ENCODE results near the gene CCDC47.

The CCDC47 gene

GRCh38 chr17:63783522-63783921 is 10.1 kb upstream of the CCDC47 start:
- FAIRE-seq, result no peak

DNA sequence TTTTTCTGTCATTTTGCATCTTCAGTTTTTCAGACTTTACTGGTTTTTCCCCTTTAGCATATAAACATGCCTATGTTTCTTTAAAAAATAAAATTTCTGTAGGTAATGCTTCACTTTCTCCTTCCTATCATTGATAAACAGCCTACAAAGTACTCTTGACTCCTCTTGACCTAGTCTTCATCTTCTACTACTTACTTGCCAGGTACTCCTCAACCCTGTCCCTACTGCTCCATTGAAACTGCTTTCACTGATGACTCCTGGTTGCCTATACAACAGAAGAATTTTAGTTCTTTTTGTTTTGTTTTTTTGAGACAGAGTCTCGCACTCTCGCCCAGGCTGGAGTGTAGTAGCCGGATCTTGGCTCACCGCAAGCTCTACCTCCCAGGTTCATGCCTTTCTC is 7.5 kb upstream of the CCDC47 start:
- FAIRE-seq, result no peak

DNA sequence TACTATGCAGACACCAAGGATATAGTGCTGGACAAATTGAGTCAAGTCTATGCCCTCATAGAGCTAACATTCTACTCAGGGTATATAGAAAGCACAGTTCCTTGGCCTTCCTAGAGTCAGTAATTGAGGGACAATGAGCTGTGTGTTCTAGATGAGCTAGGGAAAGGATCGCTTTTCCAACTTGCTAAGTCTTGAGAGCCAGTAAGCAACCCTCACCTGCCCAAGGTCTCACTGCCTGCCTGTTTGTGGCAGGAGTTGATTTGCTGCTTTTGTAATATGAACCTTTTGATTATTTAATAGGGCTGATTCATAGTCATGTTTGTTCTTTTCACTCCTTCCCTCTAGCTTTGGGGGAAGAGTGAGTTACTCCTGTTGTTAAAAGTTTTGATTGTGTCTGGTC is 7.1 kb upstream of the CCDC47 start:
- no peak for FAIRE-seq

GRCh38 chr17:63775420-63775819 is 2.0 kb upstream of the CCDC47 start:
- no peak for FAIRE-seq

GRCh38 chr17:63774969-63775265 is 1.5 kb upstream of the CCDC47 start:
- no peak for FAIRE-seq

DNA sequence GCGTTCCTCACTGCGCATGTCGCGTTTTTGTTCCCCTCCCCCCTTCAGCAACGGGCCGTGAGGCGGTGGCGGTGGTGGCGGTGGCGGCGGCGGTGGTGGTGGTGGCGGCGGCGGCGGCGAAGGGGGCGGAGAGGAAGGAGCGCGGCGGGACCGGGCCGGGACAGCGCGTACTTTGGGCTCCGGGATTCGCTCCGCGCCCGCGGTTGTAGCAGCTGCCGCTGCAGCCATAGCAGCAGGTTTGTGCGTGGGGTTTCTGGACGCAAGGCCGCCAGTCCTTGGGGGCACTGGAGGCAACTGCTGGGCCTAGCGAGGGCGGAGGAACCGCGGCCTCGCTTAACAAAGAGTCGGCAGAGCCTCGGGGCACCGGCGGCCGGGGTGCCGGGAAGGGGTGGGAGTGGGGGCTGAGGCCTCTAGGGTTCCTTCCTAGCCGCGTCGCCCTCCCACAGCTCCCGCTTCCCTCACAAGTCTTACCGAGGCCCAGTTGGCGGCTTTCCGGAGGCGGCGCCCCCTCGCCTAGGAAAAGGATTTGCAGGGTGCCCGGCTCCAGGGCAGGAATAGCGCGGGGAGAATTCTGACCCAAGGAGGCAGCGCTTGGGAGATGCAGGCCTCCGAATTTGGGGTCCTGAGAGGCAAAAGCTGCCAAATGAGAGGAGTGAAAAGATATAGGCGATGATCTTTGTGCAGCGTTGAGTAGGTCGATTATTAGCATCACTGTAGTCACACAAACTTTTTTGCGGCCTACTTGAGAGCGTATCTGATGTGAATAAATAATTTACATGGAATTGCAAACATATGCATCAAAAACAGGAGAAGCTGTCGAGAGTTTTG is 958 bp upstream of the CCDC47 start, which contains the start of gene DDX42:
Gene DDX42, plus strand, starts transcription at position 30 of the 828 bp plus-strand sequence. CDS start 12,880 bp downstream, outside the sequence.
- no peak for FAIRE-seq

- no peak for FAIRE-seq
These were observed 561 bp downstream of the CCDC47 start for GRCh38 chr17:63772801-63773271.

DNA sequence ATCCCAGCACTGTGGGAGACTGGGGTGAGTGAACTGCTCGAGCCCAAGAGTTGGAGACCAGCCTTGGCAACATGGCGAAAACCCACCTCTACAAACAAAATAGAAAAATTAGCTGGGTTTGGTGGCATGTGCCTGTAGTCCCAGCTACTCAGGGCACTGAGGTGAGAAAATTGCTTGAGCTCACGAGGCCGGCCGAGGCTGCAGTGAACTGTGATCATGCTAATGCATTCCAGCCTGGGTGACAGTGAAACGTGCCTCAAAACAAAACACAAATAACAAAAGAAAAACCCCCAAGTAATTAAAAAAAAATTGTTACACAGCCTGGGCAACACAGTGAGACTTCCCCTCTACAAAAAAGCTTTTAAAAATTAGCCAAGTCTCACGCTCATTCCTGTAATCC is 5.0 kb downstream of the CCDC47 start:
- FAIRE-seq, result no peak

GRCh38 chr17:63766754-63767153 is 6.6 kb downstream of the CCDC47 start:
- no peak for FAIRE-seq

DNA sequence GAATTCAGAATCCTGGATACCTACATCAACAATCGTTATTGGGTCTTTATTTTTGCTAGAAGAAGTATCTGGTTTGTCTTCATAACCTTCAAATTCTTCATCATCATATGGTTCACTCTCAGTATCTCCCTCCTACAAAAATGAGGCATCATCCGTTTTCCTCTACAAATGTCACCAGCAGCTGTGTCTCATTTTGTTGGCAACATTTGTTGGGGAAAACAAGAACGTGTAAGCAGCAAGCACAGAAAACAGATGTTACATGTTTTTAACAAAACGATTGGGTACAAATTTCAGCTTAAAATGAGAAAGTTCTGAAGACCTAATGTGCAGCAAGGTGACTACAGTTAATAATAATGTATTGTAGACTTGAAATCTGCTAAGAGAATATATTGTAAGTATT is 8.7 kb downstream of the CCDC47 start:
- no peak for FAIRE-seq

- FAIRE-seq, result no peak
These were observed 11.0 kb downstream of the CCDC47 start for GRCh38 chr17:63762161-63763078.

DNA sequence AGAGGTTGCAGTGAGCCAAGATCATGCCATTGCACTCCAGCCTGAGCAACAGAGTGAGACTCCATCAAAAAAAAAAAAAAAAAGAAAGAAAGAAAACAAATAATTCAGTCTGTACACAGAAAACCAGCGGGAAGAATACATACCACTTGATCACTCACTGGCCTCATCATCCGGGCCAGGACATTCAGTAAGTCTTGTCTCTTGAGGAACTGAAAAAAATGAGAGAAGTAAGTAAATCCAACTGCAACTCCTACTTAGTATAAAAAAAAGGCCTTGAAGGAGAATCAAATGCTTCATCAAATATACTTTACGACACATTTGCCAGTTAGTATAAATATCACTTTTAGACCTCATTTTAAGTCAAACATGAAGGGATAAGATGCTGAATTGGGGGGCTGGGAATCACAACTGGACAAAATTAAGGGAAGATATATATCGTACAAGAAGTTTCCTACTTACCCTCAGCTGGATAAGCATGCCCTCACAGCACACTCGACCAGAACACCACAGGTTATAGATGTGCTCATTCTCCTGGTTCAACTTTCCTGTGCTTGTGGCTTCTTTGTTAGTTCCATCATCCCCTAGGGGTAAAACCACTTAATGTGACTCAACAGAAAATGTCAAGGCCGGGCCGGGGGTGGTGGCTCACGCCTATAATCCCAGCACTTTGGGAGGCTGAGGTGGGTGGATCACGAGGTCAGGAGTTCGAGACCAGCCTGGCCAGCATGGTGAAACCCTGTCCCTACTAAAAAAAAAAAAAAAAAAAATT is 12.4 kb downstream of the CCDC47 start:
- FAIRE-seq, result no peak

GRCh38 chr17:63758428-63758827 is 15.0 kb downstream of the CCDC47 start:
- FAIRE-seq, result no peak

DNA sequence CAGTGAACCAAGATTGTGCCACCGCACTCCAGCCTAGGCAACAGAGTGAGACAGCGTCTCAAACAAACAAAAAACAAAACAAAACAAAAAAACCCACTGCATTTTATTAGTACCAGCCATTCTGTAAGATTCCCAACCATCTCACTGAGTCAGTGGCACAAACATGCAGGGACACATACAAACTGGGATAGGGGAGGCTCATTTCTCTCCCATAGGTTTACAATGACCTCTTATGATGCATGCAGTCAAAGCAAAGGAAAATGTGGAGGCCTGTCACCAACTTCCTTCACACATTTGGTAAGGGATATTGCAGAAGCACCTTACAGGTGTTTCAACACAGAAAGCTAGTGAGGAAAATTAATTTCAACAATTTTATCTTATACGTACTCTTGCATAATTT is 19.4 kb downstream of the CCDC47 start:
- no peak for FAIRE-seq

DNA sequence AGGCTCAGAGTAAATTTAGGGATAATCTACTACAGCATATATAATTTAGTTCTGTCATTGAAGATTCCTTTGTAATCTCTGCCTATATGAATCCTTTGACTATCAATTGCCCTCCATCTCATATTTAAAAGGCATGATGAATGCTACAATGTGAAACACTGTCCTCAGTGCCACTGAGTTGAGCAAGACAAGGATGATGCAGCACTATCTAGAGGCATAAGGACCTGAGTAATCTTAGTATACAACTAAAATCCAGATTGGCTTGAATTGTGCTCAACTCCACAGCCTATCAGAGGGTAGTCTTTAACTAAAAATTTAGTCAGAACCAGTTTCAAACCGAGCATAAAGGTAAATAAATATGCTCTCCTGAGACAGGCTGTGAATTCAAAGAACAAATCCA is 20.2 kb downstream of the CCDC47 start:
- no peak for FAIRE-seq

DNA sequence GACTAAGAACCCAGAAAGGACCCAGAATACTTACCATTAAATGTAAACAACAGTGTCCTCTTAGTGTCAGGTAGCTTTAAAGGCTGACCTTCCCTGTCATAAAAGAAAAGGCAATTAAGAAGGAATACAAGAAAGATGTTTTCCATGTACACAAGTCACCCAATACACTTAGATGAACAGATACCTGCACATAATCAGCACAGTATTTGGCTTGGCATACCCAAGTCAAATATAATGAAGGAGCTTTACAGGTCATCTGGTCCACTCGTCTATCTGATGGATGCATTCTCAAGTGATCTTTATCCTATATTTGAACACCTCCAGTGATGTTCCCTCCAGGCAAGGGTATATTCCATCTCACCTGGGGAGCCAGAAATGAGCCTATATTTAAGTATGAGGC is 20.7 kb downstream of the CCDC47 start:
- FAIRE-seq, result no peak

DNA sequence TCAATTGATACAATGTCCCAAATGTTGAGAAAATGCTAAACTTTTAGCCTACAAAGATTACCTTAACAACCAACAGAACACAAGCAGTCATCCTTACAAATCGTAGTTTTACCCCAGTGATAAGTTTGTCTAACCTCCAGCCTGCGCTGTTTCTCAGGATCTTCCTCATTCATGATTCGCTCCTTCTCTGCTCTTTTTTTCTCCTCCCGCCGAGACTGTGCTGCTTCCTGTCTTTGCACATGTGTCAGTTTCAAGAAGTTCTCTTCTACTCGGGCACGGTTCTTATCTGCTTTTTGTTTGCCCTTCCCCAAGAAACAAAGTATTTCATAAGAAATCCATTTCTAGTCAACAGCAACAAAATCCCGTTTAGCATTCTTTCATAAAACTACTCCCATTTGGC is 21.6 kb downstream of the CCDC47 start:
- no peak for FAIRE-seq

- FAIRE-seq, result peak; percentile 94
These were observed 31.8 kb downstream of the CCDC47 start, which contains the start of gene STRADA for GRCh38 chr17:63741408-63742173. Gene STRADA (minus strand): TSS chr17:63741799. CDS start chr17:63728369, 13,430 bp downstream.

DNA sequence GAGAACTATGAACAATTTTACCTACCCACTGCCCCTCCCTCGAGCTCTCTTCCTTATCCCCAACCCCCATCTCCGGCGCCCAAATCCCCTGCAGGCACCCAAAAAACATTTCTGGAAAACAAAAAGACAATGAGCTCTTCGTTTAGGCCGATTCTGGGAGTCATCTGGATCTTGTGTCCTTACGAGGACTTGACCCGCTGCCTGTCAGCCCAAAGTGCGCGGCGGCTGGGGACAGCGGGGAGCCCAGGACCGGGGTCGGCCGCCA is 32.3 kb downstream of the CCDC47 start:
- FAIRE-seq, result no peak

DNA sequence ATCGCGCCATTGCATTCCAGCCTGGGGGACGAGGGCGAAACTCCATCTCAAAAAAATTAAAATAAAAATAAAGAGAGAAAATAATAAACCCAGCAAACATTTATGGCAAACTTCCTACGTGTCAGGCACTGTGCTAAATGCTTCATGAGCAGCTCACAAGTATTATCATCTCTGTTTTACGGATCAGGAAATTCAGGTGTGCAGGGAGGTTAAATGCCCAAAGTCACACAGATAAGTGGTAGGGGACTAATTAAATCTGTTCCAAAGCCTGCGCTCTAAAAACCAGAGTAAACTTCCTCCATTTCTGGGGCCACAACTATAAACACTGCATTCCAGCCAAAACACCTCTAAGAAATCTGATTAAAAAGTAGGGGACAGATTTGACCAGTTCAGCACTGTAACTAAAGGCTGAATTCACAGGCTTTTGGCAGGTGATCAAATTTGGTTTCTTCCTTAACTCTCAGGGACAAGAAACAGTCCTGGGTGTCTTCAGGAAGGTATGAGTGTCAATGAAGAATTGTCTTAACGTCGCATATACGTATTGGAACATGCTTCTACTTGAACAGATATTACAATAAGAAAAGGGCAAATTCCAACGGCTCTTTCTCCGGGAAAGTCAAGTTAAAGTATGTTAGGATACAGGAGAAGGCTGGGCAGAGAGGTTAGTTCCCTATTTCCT is 32.8 kb downstream of the CCDC47 start:
- no peak for FAIRE-seq

- no peak for FAIRE-seq
These were observed 37.7 kb downstream of the CCDC47 start for GRCh38 chr17:63735691-63736090.

- no peak for FAIRE-seq
These were observed 51.0 kb downstream of the CCDC47 start for GRCh38 chr17:63722403-63722802.

All from G401.6 (cell line).